SKM-1 (cell line): ENCODE results near the gene TRAF3IP1.
"Not testable (repeated sequence)": the region's sequence is repeated elsewhere in the genome, so short reads cannot be mapped to it uniquely, and the experiment has no call there.

Experiments used
- DNase-seq: peaks from one replicate; lab custom pipeline; 2025; ENCODE audit not compliant: unreplicated experiment; lab: John Stamatoyannopoulos, UW

The TRAF3IP1 gene

DNA sequence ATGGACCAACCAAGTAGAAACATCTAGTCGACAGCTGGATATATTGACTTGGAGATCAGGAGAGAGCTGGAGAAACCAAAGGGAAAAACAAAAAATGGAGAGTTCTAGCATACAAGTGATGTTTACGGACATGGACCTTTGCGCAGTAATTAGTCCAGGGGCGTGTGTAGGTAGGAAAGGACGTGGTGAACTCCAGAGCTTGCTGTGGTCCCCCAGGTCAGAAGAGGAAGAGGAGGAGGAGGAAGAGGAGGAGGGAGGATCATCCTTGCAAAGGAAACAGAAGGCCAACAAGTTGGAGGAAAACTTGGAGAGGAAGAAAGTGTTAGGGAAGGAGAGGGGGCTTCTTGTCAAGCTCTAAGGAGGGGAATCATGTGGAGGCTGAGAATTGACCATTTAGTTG is 17.5 kb downstream of the TRAF3IP1 start:
- no peak for DNase-seq

DNA sequence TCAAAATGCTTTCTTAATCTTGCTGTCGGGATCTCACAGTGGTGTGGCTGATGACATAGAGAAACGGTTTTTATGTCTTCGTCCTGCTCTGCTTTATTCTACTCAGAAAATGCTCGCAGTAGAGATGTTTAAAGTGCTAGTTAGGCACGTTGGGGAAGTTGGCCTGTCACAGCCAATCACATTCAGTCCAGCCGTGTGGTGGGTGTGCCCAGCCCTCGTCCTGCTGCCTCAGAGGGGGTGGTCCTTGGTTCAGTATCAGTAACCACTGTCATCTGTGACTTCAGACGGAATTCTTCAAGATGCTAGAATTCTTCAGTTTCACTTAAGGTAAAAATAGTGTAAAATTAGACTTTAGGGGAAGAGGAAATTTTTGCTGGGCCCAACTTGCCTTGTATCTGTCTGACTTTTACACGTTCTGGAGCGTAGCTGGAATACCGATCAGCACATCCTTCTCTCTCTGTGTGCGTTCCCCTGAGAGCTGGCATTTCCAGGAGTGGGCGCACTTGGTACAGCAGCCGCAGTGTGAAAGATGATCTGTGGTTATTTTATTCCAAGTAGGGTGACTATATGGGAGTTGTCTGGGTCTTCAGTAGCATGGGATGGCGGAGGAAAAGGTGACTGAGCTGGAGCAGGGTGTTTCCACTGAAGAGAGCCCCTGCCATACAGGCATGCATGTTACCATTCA is 18.5 kb downstream of the TRAF3IP1 start:
- no peak for DNase-seq

DNA sequence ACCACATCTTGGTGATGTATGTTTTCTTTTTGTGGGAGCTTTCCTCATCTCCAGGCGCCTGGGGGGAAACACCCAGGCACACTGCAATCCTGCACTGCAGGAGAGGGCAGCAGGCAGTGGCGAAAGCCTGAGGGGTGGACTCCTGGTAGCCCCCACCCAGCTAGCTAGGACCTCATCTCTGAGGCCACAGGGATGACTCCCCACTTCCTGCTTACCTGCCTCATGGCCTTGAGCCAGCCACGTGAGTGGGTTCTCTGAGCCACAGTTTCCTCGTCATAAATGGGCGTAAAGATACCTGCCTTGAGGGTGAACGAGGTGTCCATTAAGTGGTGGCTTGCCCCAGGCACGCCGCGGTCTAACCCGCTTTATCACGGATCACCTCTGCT is 19.1 kb downstream of the TRAF3IP1 start:
- no peak for DNase-seq

DNA sequence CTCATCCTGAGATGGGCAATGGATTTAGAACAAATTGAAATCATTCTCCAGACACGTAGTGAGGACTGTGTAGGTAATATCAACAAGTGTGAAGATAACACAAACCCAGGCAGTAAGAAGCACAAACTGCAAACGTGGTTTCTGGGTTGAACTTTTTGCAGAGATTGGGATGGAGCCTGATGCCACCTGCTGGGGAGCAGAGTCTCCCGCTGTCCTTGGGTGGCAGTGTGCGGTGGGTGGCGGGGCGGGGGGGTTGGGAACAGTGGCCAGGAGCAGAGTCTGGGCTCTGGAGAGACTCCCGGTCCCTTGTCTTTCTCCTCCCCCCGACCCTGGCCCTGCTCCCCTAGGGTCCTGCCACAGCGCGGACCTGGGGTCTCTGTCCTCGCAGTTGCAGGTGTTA is 19.5 kb downstream of the TRAF3IP1 start:
- DNase-seq: no peak

GRCh38 chr2:238341536-238341935 is 21.2 kb downstream of the TRAF3IP1 start:
- no peak for DNase-seq

DNA sequence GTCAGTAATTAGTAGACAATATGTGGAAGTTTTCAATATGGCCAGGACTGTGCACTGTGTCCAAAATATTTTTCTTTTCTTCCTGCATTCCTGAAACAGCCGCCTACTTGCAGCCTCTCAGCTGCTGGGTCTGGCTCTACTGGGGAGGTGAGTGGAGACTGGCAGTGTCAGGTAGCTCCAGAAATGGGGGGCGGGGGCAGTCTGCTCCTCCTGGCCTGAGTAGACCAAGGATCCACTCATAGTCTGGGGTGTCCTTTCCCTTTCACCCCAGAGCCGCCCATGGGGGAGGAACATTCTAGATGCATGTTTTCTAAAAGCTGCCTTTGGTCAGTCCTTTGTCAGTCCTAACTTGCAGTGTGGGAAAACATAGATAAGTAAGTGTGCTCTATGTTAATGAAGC is 23.7 kb downstream of the TRAF3IP1 start:
- DNase-seq: no peak

DNA sequence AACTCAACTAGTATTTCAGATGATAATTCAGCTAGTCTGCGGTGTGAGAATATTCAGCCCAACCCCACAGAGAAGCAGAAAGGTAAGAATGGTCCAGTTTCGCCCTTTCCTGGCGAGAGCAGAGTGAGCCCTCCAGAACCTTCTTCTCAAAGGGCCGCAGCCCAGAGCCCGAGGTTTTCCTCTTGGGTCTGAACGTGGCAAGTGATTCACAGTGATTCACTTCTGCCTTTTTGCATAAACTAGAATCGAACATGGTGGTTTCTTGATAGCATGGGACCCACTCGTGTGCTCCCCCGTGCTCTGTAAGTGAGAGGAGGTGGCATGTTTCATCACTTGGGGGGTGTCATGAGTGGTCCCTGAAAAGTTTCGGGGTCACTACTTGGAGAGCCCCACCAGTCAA is 24.2 kb downstream of the TRAF3IP1 start:
- no peak for DNase-seq

DNA sequence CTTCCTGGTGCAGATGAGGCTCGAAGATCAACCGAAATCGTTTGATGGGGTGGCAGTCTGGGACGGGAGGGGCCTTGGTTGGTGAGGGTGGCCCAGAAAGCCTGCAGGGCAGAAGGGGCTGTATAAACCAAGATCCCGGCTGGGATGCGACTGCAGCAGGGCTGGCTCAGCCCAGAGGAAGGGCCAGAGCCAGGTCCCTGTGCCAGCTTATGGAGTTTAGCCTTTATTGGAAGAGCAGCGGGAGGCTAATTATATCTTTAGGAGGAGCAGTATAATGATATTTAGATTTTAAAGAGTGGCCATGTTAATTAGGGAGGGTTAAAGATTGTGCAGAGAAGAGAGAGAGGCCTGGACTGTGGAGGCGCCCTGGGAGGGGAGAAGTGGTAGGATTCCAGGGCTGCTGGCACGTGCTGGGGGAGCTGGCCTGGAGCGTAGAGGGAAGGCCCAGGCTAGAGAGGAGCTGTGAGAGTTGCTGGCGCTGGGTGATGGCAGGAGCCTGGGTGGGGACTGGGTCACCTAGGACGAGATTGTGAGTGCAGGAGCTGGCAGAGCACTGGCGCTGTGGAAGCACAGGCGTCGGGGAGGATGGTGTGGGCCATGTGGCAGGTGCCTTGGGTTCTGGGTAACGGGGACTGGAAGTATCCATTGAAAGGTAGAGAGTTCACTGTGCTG is 25.1 kb downstream of the TRAF3IP1 start:
- no peak for DNase-seq

- DNase-seq: no peak
These were observed 26.2 kb downstream of the TRAF3IP1 start for GRCh38 chr2:238346544-238346943.

DNA sequence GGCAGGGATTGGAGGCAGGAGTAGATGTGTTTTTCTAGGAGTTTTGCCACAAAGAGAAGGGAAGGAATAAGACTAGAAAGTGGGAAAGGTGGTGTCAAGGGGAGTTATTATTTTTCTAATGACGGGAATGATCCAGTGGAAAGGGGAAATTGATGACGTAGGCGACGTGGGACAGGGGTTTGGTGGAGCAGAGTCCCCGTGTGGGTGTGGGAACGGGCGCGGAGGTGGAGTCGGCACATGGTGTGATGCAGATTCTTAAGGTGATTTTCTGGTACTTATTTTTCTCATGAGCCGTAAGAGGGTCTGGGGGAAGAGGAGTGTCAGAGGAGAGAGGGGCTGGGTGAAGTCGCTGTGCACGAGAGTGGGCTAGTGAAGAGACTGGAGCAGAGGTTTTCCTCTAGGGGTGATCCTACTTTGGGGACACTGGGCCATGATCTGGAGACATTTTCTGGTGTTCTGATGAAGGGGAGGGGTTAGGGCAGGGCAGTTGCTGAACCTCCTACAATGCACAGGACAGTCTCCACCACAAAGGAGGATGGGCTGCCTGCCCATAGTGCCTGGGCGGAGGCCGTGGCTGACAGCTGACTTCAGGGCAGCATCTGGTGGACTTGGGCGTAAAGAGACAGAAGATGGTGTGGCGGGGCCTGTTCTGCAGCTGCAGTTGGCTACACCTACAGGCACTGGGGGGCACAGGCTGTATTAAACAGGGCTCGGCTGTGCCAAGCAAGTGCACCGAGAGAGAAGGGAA is 30.0 kb downstream of the TRAF3IP1 start:
- DNase-seq: no peak

- DNase-seq: no peak
These were observed 31.0 kb downstream of the TRAF3IP1 start for GRCh38 chr2:238351315-238351714.

- no peak for DNase-seq
These were observed 32.0 kb downstream of the TRAF3IP1 start for GRCh38 chr2:238352361-238352760.

DNA sequence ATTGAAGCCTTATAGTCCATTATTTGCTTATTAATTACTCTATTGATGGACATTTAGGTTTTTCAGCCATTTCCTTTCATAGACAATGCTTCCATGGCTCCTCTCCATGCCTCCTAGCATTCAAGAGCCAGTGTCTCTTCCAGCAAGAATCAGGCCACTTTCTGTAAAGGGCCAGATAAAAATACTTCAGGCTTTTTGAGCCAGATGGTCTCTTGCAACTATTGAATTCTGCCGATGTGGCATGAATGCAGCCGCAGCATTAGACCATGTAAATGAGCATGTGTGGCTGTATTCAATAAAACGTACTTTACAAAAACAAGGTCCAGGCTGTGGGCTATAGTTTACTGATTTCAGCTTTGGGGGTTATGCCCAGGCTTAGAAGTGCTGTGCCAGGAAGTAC is 38.5 kb downstream of the TRAF3IP1 start:
- no peak for DNase-seq

- DNase-seq: no peak
These were observed 39.1 kb downstream of the TRAF3IP1 start for GRCh38 chr2:238359403-238359802.

GRCh38 chr2:238361877-238362276 is 41.6 kb downstream of the TRAF3IP1 start:
- no peak for DNase-seq

DNA sequence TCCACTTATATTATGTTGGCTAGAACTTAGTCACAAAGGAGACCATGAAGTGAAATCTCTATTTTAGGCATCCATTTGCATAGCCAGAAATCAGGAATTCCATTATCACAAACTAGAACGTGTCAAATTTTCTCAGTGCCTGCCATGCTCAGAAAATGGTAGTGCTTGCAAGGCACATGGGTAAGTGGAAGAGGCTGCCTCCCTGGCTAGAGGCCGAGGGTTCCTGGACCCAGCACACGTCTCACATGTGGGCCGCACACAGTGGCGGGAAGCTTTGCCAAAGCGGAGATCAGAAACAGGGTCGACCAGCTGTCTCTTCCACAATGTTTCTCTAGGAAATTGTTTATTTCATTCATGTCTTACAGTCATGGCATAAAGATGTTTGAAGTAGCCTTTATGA is 42.3 kb downstream of the TRAF3IP1 start:
- DNase-seq: no peak

DNA sequence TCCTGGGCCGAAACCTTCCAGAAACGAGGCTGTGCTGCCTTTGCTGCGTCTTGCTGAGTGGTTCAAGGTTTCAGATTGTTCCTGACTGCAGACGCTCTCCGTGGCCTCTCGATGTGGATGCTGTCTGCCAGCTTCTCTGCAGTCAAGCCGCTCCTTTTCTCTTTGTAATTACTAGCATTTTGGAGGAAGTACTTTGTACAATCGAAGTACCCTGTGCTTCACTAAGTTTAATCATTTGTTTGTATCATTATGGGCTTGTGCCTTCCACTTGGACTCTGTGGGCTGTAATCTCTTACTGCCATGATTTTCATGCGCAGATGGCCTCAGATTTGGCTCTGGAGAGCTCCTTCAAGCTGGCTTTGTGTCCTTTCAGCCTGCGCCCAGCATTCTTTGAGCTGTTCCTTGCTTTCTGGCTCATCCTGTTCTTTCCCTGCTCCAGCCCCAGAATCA is 49.3 kb downstream of the TRAF3IP1 start:
- no peak for DNase-seq

DNA sequence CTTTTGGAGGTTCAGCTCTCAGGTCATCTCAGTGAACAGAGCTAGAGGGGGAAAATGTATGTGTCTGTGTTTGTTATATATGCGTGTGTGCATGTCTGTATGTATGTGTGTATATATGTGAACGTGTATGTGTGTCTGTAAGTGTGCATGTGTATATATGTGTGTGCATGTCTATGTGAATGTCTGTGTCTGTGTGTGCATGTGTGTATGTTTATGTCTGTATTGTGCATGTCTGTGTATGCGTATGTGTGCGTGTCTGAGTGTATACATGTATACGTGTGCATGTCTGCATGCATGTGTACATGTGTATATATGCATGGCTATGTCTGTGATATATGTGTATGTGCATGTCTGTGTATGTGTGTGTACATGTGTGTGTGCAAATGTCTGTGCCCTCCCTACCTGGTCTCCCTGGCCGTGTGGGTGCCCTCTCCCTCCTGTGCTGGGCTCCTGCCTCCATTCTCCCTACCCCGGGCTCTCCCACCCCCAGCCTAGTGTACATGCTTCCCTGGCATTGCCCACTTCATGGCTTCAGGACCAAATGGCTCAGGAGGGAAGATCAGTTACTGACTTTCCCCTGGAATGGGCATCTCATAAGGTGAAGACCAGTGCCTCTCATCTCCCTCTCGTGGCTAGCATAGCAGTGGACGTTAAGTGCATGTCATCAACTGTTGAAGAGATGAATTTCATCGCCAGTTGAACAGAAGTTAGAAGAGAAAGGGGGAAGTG is 49.9 kb downstream of the TRAF3IP1 start:
- no peak for DNase-seq

DNA sequence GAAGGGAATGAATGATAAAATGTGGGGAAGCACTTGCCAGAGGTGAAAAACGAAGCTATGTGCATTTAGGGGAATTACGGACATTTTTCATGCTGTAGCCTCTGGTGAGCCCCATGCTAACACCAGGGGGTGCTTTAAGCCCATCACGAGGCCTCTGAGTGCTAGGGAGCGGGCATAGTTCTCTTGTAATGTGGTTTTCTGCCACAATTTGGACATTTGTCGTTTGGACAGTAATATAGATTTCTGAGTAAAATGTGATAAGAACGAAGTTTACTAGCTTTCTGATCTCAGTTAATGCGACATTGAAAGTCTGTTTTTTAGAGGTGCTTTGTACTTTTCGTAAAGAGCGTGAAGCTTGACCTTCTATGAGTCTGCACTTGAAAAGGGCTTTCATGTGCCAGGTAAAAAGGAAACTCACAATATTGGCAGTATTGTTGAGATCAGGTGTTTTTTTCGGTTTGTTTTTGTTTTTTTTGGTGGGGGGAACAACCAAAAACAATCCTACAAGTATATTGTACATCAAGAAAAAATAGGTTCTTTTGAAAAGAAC is 50.6 kb downstream of the TRAF3IP1 start:
- peak; percentile 37 for DNase-seq

DNA sequence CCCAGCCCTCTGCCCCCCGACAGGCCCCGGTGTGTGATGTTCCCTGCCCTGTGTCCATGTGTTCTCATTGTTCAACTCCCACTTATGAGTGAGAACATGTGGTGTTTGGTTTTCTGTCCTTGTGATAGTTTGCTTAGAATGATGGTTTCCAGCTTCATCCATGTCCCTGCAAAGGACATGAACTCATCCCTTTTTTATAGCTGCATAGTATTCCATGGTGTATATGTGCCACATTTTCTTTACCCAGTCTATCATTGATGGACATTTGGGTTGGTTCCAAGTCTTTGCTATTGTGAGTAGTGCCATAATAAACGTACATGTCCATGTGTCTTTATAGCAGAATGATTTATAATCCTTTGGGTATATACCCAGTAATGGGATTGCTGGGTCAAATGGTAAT is 52.0 kb downstream of the TRAF3IP1 start:
- DNase-seq: not testable (repeated sequence)

GRCh38 chr2:238376884-238377391 is 56.6 kb downstream of the TRAF3IP1 start:
- peak; percentile 80 for DNase-seq
